ENCODE results near the gene SLC25A26.

Gene SLC25A26

DNA sequence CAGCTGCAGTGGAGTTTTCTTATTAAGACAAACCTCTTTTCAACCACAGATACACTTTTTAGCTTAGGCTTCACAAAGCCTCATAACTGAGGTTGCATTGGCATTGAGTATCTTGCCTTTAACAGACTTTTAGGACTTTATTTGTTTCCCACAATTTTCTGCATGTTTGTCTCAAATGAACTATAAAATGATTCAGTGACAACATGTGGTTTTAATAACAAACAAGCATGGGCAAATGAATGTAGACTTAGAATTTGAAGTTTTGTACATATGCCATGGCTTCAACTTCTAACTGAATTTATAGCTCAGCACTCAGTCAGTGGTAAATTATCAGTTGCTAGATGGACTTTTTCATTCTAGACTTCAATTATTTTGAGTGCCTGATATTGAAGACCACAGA lies 101.6 kb downstream of the SLC25A26 start:
- no peak for DNase-seq (ENCODE audit: low spot score)

DNA sequence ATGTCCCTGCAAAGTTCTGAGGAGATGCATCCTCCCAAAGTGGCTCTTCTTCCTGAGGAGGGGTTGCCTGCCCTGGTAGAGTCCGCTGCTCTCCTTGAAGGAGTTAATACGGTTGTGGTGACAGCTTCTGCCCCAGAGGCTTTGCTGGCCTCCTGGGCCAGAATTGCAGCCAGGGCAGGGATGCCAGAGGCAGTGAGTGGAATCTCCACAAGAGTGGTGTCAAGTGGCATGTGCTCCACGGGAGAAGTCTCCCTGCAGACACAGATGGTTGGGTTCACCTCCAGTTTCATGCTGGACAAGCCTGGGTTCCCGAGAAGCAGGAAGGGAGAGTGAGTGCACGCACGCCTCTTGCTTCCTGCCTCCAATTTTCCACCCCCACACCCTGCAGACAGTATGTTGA lies 105.5 kb downstream of the SLC25A26 start:
- no peak for DNase-seq (ENCODE audit: low spot score)

DNA sequence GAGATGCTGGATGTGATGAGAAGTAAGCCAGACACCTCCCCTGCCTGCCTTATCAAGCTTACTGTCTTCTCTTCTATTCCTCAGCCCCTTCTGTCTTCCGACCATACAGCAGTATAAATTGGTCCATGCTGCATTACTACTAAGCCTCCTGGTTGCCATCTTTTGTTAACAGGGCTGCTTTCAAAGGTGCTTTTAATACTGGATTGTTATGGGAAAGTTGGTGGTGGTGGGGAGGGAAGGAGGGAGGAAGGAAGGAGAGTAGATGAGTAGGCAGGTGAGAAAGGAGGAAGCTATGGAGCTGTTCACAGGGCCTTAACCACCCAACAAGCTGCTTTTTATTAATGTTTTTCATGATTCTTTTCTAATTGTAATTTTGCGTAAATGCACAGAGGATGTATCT lies 114.9 kb downstream of the SLC25A26 start:
- DNase-seq (ENCODE audit: low spot score), result no peak

DNA sequence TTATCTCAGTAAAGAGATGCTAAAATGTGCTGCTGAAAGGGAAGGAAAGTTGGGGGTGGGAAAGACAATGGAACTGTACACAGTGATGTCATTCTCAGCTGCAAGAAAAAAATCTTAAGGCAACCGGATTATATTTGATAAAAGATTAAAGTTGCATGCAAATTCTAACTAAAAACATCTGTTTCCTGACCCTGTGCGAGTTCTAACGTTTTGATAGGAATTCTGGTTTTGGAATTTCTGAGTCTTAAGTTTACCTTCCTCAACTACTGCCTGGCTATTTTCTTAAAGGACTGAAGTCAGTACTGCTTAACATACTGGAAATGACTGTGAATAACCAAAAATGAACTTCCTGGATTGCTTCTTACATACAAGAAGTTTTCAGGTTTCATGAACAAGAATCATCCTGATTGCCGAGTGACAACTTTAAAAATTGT lies 115.5 kb downstream of the SLC25A26 start:
- no peak for DNase-seq (ENCODE audit: low spot score)

DNA sequence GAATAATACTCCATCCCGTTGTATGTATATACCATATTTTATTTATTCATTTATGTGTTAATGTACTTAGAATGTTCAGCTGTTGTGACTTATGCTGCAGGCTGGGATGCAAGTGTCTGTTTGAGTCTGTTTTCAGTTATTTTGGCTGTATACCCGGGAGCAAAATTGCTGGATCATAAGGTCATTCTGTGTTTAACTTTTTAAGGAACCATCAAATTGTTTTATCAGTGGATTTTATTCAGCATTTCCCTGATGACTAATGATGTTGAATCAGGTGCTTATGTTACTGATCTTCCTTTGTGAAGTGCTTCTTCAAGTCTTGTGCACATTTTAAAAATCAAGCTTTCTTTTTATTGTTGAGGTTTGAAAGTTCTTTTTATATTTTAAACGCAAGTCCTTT lies 118.1 kb downstream of the SLC25A26 start:
- peak; percentile 6 for DNase-seq (ENCODE audit: low spot score)

DNA sequence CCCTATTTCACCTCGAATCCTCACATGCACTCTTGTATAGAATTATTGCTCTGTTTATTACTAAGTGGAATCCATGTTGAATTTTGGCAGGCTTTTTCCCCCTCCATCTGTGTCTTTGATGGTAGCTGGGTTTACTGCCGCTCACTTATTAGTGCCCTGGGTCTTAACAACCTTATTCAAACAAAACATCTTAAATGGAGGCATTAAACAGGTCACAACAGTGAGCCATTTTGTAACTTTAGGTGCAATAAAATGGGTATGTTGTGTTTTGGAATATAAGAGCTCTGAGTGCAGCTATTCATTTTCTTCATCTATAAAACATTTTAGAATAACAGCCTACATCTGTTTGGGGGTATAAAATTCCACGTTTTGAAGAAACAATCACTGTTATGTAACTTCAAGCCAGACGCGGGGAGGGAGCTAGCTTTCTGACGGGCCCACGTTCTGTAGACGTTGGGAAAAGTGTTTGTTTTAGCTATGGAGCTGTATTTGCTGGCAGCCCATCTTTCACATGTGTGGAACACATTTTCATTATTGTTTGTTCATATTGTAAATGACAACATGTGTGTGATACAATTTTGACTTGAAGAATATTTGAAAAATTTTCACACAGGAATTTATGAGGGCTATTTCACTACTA lies 122.0 kb downstream of the SLC25A26 start:
- DNase-seq (ENCODE audit: low spot score), result no peak

DNA sequence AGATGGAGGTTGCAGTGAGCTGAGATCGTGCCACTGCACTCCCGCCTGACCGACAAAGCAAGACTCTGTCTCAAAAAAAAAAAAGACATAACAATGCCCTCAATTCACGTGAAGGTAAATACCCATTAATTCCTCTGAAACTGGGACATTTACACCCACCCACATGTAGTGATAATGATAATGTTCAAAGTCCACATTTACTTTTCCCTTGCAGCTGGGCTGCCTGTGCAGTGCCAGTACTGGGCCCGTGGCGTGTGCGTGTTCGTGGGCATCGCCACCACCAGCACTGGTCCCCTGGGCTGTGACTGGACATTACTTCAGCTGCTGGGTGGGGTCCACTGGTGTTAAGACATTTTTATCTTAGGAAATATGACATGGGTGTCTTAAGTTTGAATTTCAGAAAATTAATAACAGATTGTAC lies 123.6 kb downstream of the SLC25A26 start:
- DNase-seq (ENCODE audit: low spot score), result no peak

DNA sequence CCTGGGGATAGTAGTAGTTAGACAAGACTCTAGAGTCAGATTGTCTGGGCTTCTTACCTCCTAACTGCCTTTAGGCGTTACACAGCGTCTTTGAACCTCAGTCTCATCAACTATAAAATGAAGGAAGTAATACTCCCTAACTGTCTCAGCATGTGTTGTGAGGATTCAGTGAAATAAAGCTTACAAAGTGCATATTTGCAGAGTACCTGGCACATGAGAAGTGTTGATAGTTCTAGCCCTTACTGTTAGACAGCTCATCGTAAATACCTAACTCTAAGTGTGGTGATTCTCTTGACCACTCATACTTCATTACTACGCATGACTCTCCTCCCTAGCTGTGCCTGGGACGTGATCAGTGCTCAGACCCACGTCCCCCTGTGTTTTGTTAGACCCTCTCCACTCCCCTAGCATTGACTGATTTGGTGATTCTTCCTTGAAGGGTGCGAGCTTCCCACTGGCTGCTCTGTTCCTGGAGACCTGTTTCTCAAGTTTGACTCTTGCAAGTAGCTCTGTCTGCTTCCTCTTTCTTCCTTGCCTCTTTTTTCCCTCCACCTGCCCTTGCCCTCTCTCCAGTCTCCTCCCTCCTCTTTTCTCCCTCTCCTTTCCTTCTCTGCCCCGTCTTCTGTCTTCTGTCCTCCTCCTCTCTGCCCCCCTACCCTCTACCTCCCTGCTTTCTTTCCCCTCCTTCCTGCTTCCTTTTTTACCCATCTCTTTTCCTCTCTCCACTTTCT lies 124.2 kb downstream of the SLC25A26 start:
- DNase-seq (ENCODE audit: low spot score), result no peak

DNA sequence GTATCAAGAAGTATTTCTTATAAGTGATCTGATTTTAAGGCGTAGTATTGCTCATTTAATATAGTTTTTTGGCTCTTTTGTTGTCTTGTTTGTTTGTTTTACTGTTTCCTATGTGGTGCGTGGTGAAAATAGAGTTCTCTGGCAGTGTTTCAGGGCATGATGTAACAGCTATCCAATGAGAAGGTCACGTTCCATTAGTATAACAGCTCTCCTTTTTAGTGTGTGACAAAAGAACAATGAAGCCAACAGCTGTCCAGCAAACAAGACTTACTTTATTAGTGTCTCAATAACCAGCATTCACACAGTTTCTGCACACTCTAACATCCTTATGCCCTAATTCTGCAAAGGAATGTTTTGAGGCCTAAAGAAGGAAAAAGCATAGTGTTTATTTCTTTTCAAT lies 127.9 kb downstream of the SLC25A26 start:
- no peak for DNase-seq (ENCODE audit: low spot score)

DNA sequence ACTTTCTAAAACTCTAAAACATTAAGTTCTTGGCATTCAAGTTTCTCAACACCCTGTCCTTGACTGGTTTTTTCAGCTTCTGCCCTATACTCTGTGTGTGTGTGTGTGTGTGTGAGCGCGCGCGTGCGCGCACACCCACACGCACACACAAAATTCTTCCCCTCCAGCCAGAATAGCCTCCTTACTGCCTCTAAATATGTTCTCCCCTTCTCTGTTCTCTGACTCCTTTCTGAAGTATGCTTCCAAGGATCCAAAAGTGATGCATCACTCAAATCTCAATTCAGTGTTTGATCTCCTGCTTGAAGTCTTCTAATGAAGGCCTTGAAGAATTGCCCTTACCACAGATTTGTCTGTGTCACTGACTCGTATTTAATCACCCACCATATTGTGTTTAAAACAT lies 129.8 kb downstream of the SLC25A26 start:
- DNase-seq (ENCODE audit: low spot score), result no peak

DNA sequence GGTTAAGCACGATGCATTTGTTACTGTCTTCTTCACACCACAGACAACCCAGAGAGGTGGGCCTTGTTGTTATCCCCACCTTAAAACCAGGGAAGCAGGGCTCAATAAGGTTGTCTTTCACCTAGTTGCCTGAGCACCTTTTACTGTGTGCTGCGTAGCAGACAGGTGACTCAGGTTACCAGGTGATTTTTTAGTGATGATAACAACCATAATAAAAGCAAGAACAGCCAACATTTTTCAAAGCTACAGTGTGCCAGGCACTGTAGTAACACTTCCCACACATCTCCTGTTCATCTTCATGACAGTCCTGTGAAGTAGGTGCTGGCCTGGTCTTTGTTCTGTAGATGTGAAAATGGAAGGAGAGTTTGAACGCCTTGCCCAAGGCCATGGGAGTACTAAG lies 132.2 kb downstream of the SLC25A26 start:
- DNase-seq (ENCODE audit: low spot score), result no peak

DNA sequence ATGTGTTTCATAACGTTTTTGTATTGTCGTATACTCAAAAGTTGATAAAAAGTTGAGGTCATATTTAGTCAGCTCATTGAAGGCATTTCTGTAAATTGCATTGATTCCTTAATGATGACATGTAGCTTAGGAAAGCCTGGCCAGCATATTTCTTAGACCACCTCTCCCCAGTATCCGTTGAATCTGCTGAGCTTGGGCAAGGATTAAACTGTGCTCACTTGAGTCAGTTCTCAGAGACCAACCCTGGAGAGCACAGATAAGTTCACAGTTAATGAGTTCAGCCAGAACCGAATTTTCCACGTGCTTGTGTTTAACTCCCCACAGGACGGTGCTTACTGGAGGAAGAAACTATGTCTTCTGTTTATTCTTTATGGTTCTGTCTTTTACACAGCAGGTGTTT lies 132.7 kb downstream of the SLC25A26 start:
- no peak for DNase-seq (ENCODE audit: low spot score)

DNA sequence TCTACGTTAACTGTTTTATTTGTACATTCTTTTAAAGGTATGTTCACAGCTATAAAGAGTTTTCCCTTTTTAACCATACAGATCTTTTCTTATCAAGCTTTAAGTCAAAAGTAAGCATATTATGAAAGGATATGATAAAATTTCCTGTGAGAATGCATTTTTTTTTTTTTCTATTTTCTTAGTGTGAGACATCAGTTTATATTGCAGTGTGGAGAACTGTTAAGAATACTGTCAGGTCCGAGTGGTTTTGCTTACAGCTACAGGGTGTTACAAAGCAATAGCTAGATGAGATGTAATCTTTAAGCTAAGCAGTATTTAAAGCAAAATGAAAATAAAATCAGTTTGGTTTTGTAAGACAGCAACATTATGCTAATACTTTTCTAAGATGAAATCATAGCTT lies 133.2 kb downstream of the SLC25A26 start:
- no peak for DNase-seq (ENCODE audit: low spot score)

DNA sequence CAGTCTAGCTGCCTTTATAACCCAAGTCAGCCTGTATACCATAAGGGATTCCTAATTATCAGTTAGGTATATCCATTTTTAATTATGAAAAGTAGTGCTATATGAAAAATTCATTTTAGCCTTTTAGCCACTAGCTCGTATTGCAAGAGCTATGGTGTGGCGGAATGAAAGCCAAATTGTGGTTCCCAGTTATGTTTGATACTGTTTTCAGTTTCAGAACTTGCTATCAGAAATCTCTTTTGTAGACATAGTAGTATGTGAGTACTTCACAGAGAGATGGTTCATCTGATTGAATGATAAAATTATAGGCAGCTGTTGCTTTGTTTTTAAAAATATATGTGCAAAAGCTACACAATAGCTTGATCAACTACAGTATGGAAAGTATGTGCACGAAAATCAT lies 134.6 kb downstream of the SLC25A26 start:
- DNase-seq (ENCODE audit: low spot score), result no peak

DNA sequence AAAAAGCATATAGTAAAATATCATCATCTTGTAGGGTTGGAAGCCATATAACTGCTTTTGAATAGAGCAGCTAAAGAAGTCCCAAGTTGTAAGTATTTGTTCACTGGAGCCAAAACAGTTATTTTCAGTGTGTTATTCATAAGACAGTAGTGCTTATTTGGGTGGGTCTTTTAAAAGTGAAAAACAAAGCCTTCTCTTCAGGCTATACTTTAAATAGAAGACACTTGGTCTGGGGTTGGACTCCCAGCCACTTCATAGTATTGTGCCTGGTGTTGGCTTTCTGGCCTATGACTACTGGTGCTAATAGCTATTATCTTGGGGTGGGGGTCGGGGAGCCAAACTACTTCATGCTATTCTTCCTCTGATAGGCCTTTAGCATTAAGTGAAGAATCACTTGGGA lies 135.2 kb downstream of the SLC25A26 start:
- DNase-seq (ENCODE audit: low spot score), result no peak

DNA sequence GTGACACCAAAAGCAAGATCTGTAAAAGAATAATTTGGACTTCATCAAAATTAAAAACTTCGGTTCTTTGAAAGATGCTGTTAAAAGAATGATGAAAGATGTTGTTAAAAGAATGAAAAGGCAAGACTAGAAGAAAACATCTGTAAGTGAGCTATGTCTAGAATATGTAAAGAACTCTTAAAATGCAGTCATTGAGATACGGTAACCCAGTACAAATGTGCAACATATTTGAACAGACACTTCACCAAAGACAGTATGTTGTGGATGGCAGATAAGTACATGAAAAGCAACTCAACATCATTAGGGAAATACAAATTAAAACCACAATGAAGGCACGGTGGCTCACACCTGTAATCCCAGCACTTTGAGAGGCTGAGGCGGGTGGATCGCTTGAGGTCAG lies 140.6 kb downstream of the SLC25A26 start:
- DNase-seq (ENCODE audit: low spot score), result no peak

DNA sequence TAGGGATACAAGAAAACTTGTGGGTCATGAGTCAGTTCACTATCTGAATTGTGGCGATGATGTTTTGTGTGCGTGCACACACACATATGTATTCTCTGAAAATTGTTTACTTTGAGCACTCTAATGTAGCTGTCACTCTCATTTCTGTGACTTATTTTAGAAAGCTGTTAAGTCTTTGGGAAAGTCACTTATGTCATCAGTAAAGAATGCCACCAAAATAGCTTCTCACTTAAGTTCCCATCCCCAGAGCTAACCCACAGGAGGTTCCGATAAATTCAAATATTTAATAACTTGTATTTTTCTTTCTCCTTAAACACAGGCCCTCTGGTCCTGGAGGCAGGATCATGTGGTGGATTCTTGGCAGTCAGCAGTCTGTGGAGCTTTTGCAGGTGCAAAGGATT lies 141.7 kb downstream of the SLC25A26 start:
- DNase-seq (ENCODE audit: low spot score), result peak; percentile 44

DNA sequence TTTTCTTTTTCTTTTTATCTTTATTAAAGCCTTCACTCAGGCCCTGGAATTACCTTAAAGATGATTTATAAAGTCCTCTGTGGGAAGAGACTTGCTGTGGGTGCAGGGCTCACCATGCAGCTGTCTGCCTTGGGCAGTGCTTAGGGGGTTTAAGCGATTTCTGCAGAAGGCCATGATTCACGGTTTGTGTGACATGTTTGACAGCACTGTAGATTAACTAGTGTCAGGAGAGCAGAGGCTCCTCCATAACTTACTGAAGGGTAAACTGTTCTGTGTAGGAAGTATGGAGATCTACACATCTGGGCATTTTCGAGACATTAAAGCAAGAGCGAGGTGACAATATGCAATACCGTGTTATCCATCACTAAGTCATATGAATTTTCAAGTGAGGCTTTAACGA lies 142.3 kb downstream of the SLC25A26 start:
- DNase-seq (ENCODE audit: low spot score), result no peak

DNA sequence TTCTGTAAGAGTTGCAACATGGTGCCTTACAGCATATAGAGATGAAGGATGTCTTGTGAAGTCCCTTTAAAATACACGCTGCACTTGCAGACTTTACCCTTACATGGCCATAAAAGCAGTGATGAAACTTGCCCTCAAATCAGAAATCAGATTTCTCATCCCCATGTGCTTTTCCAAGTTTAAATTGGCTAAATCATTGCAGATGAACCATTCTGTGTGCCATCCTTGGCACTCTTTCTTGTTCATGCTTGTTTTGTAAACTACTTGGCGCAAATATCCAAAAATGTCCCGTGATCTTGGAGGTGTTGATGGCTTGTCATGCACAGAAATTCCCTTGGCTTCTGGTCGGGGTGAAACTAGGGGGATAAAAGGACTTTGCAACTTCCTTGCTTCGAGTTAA lies 144.3 kb downstream of the SLC25A26 start:
- no peak for DNase-seq (ENCODE audit: low spot score)

DNA sequence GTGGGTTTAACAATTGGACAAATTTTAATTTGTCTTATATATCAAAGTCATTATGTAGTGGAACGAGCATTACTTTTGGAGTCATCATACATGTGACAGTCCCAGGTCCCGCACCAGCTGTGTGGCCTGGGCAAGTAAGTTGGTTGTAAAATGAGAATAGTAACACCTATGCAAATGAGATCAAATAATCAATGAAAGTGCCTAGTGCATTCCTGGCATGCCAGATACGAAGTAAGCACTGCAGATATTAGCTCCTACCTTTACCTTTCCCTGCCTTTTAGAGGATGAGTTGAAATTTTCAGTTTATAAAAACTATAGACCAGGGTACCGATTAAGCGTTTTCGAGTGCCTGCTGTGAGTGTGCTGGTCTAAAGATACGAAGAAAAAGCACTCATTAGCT lies 145.9 kb downstream of the SLC25A26 start:
- DNase-seq (ENCODE audit: low spot score), result no peak

DNA sequence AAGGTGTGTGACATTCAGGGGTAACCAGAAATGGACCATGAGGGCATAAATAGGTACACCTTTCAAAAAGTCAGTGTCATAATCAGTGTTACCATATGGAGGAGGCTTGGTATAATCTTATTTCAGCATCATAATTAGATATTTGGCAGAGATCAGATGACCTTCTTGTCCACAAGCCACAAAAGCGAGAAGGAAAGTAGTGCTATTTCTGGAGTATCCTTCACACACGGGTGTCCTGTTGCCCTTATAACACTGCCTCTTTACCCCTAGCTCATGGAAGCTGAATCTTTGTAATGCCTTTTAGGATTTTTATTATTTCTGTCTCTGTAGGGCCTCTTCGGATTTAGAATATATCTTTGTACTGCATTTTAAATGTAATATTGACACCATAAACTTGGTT lies 147.2 kb downstream of the SLC25A26 start:
- no peak for DNase-seq (ENCODE audit: low spot score)

DNA sequence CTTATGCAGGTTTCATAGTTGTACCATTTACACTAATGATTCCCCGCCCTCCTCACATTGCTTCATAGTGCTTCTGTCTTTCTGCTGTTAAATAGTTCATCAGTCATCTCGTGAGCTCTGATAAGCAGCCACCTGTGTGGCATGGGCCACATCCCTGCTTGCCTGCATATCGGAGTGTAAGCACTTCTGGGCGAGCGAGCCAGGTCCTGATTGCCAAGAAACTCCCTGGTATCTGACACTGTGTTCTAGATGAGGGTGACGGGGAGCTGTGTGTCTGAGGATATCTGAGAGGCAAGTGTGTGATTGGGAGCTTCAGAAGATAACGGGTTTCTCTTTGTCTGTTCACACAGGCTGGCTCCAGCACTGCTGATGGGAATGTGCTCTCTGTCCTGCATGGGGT lies 149.4 kb downstream of the SLC25A26 start:
- DNase-seq (ENCODE audit: low spot score), result no peak

DNA sequence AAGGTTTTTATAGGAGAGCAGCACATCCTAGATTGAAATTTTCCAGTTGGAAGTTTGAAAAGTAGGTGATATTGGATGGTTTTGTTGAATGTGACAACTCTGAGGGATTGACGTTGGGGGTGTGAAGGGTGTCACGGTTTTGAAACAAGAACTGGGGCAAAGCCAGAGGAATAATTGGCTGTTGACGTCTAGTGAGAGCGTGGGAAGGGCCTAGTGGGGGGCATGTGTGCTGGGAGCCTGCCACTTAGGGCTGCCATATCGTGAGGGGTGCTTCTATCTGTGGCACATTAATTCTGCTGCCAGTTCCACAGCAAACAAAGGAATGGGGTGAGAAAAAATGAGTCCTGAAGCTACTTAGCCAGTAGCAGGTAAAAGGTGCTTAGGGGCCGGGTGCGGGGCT lies 150.6 kb downstream of the SLC25A26 start:
- DNase-seq (ENCODE audit: low spot score), result no peak

All from kidney tubule cell (primary cell).